ENCODE results near the gene GNAI2.
A peak's percentile ranks its signal among the peaks of the same experiment; 100 is the strongest.

GNAI2 gene

GRCh38 chr3:50286322-50287227 is 50.6 kb downstream of the GNAI2 start:
- no peak for DNase-seq

DNA sequence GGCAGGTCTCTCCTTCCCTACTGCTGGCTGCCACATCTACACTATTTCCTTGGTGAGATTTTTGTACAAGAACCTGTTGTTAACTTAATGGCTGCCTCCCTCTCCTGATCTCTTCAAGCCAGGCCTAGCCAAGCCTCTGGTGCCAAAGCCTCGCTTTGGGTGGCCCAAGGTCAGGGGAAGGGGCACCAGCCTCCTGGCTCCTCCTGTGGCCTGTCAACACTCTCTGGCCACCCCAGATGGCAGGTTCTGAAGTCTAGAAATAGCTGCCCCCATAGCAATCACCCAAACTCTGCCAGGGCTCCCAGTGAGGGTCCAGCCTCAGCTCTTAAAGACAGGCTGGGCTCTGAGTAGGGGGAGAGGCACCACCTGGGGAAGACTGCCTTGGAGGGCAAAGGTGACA is 51.3 kb downstream of the GNAI2 start:
- no peak for DNase-seq

DNA sequence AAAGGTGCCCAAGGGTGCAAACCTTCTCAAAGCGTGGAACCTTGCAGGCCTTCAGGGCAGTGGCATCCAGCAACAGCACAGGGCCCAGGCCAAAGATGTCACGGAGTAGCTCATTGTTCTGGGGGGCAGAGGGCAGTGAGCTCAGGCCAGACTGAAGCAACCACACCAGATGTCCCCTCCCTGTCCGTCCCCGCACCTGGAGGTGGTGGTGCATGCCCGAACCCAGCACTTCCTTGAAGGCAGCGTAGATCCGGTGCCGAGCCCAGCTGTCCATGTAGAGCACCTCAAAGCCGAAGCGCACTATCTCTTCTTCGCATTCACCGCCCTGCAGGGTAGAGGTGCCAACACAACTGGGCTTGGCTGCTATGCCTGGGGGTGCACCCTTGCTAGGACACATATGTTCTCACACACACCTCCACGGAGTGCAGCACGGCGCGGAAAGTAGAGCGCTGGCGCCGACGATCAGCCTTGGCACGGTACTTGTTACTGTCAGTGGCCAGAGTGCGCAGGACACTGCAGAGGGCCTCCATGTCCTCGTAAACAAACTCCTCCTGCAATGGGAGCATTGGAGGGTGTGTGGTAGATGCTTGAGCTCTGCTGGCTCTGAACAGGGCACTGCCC is 52.5 kb downstream of the GNAI2 start:
- DNase-seq = no peak

- DNase-seq = no peak
Observed at GRCh38 chr3:50289130-50289529, 53.1 kb downstream of the GNAI2 start.

DNA sequence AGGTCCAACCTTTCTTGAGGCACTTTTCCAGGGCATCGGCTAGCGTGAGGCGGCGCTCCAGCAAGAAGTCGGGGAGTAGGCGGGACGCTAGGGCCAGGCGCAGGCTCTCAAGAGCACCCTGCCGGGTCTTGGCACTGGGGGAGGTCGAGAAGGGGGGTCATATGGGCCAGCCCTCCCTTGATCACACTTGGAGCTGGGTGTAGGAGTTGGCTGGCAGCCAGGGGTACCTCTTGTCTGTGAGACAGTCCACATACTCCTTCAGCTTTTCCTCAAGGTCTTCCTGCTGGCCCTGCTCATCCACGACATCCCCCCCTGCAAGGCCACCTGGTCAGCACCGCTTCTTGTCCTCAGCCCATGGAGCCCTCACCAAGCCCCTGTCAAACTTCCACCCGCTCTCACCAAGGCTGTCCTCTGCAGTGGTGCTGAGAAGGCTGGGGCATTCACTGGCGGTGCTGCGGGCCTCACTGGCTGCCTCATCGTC is 54.2 kb downstream of the GNAI2 start:
- DNase-seq = no peak

DNA sequence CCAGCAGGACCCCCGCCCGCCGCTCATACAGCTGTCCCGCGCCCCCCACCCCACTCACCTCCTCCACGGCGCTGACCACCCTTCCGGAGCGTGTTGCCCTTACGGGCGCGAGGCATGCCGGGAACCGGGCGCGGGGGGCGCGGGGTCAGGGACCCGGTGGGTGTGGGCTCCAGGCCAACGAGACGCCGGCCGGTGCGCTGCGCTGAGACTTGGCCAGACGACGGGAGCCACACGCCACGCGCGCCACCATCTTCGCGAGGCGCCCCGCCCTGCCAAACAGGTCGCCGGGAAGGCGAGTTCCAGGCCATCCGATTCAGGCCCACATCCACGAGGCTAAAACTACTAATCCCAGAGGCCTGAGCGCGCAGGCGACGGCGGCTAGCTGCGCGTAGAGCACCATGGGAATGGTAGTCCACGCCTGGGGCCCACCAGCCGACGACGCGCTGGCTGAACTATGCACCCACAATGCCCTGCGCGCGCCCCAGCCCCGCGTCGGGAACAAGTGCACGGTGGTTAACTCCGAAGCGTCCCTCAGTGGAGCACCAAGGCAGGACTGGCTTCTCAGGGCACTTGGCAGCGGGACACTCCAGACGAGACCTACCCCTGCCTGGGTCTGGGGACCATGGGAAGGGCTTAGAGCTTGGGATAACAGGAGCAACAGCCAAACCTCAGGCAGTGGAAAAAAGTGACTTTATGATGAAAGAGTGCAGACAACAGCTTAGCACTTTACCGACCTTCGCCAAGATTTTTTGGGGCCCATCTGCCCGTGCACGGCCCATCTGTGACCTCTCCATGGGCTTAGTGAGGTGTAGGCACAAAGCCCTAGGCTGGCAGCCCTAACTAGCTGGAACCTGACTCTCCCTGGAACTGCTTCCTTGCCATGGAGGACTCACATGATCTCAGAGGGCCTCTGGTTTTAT is 56.4 kb downstream of the GNAI2 start, which contains the start of gene IFRD2:
IFRD2 (minus strand) TSS at position 271 of the 920 bp plus-strand sequence; CDS start at position 116, 155 bp downstream.
- DNase-seq = peak; percentile 96

- no peak for DNase-seq
Observed at GRCh38 chr3:50293079-50293801, 57.2 kb downstream of the GNAI2 start.

GRCh38 chr3:50294089-50294488 is 58.1 kb downstream of the GNAI2 start:
- no peak for DNase-seq

DNA sequence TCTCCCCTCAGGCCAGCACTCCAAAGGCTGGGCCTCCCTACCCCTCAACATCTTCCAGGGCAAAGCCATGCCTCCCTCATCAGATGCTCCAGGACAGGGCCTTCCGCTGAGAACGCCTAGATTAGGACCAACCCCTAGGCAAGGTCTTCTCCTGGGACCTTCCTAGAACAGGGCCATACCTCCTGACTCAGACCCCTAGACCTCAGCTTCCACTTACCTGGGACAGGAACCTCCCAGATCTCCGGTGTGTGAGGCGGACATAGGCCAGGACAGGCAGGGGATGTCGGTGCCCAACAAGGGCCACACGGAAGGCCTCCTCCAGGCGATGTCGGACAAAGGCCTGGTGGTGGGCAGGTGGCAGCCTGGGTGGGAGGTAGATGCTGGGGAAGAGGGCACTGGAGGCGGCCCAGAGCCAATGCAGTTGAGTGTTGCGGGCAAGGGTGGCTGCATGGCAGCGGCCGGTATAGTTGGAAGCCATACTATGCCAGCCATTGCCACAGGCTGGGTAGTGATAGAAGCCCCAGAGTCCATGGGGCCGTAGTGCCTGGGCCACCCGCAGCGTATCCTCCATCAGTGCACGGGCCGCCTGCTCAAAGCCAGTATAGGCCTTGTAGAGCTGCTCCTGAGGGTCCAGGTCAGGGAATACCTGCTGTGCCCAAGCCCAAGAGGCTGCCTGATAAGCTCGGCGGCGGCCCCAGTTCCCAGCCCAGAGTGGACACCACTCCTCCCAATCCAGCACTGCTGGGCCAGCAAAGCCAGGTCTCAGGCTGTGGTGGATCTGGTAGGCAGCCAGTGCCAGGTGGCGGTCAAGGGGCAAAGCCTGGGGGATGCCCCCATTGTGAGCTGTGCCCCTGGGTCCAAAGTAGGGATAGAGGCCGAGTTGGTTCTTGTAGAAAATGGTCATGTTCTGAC is 58.7 kb downstream of the GNAI2 start:
- no peak for DNase-seq

DNA sequence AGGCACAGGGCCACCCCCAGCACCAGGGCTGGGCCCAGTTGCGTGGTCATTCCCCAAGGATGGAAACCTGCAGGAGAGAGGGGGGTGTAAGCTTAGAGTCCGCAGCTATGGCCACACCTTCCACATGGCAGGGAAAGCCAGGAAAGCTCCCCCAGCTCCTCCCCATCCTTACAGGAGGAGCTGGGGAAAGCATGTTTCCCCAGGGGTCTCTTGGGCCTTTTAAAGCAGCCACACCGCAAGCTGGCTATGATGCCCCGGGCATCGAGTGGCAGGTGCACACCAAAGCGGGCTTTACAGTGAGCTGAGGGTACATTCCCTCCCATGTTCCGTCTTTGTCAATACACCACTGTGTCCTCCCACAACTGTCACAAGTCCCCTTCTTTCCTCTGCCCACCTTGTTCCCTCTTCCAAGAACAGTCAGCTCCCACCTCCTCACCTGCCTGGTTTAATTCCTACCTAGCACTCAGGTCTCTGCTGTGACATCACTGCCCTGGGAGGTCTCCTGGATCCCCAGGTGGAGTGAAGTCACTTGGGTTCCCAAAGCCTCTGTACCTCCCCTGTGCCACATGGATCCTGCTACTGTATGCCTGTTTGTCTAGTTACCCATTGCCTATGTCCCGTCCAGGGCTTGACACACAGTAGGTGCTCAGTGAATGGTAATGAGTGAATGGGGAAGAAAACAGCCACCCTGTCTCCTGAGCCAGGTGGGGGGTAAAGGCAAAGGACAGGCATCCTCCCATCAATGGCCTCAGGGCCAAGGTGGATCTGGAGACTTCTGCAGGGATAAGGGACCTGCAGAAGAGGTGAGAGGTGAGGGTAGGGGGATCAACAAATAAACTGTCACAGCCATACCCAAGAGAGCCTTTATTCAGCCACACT is 59.8 kb downstream of the GNAI2 start:
- no peak for DNase-seq

DNA sequence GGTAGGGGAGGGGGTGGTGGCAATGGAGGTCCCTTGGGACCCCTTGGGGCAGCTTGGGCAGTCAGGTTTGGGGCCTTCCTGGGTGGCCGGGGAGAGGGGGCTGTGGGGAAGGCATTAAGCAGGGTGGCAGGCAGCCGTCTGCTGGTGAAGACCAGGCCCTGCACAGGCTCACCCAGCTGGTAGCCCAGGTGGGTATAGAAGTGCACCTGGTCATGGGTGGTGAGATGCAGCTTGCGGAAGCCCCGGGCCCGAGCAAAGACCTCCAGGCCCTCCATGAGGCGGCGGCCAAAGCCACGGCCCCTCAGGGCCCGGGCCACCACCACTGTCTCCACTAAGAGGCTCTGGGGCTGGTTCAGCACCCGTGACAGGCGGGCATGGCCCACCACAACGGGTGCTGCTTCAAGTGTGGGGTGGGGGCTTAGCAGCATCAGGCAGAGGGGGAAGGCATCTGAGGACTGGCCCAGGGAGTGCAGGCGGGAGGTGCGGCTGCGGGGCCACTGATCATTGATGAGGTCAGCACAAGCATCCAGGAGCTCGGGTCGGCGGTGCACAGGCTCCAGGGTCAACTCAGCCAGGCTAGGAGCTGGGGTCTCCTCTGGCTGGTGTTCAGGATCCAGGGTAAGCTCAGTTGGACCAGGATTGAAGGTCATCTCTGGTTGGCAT is 60.8 kb downstream of the GNAI2 start:
- DNase-seq = no peak

DNA sequence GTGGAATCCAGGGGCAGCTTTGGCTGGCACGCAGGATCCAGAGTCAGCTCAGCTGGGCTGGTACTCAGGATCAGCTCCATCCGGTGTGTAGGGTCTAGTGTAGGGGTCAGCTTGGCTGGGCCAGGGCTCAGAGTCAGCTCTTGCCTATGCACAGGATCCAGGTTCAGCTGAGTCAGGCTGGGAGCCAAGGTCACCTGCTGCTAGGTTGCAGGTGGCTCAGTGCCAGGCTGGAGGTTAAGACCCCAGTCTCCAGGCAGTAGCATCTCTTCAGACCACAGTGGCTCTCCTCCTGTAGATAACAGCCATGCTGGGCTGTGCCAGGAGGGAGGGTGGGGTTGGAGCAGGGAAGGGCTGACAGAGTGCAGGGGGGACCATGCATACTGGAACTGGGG is 61.4 kb downstream of the GNAI2 start:
- no peak for DNase-seq

DNA sequence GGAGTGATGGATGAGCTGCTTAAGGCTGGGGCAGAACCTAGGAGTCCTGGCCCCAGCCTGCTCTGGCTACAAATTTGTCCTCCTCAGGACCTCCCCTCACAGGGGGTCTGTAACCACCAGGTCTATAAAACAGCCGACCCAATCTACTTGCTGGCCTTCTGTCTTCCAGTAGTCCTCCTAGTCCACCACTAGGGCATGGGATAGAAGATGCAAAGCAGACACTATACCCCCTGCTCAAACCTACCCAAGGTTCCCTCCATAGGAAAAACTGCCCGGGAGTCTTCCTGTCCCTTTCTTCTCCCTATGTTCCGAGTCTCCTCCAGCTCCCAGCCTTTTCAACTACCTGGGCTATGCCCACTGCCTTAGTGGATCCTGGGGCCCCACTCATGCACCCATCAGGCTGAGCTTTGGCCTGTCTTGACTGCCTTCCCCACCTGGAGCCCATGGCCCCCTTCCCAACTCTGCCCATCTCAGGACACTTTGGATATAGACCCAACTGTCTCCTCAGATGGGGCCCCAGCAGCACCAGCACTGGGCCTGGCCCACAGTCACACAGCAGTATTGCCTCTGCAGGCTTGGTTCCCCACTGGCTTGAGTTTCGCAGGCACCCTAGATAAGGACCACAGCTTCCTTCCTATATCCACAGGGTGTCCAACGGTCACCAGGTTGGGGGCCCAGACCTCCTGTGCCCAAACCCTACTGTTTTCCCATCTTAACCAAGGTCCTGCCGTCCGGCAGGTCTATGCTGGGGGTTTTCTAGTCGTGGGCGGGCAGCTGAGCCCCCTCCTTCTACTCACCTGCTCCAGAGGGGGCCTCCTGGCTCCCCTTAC is 62.1 kb downstream of the GNAI2 start:
- DNase-seq = peak; percentile 21

- DNase-seq = peak; percentile 99
Observed at GRCh38 chr3:50298836-50299637, 63.0 kb downstream of the GNAI2 start, which contains the start of the genes HYAL3 and NAA80. Gene HYAL3, minus strand, starts transcription at chr3:50299405. Its CDS starts 3,803 bp downstream, at chr3:50295602. Gene NAA80, minus strand, starts transcription at chr3:50299405. Its CDS starts 1,942 bp downstream, at chr3:50297463.

- no peak for DNase-seq
Observed at GRCh38 chr3:50299638-50299928, 63.6 kb downstream of the GNAI2 start.

DNA sequence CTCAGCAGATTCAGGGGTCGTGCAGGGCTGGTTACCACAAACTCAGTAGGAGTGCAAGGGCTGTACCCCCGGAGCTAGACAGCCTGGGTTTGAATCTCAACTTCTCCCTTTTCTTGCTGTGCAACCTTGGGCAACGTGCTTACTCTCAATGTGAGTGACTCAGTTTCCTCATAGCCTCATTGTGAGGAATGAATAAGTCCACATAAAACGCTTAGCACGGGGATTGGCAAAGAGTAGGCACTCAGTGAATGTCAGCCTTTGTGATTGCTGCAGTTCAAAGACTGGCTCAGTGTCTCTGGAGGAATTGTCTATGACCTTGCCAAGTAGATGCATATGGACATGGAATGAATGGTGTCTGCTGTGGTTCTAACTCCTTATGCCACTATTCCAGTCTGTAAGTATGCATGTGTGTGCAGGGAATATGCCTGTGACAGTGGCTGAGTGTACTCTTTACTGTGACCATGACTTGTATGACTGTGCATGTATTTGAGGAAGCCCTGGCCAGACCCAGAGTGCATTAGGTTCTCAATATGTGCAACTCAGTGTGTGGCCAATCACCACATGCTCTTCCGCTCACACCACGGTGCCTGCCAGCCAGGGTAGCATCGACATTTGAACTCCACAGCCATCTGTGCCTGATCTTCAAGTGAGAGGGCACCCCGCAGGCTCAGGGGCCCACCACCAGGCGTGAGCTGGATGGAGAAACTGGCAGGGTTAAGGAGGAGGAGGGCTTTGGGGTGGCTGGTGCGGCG is 64.1 kb downstream of the GNAI2 start:
- DNase-seq = peak; percentile 49

- DNase-seq = no peak
Observed at GRCh38 chr3:50300681-50301254, 64.8 kb downstream of the GNAI2 start.
